BE2C (cell line): ENCODE data around the gene KLK1.
"Not testable (repeated sequence)": the region's sequence is repeated elsewhere in the genome, so short reads cannot be mapped to it uniquely, and the experiment has no call there.

Experiments used
- DNase-seq: peaks from one replicate; pipeline ENCODE4 v3.0.0-alpha.2; 2020
- H3K27me3 ChIP-seq: fragments of 250-450 bp; sonication (Bioruptor Pico); 2 replicates; pipeline ENCODE4 v1.5.1; 2020; ENCODE audit warnings: mild to moderate bottlenecking
- H3K36me3 ChIP-seq: fragments of 250-450 bp; sonication (Bioruptor Pico); 2 replicates; pipeline ENCODE4 v1.5.1; 2020; ENCODE audit warnings: mild to moderate bottlenecking
- H3K4me1 ChIP-seq: fragments of 250-450 bp; sonication (Bioruptor Pico); 2 replicates; pipeline ENCODE4 v1.5.1; 2020
- H3K4me3 ChIP-seq: 2 replicates; pipeline ENCODE4 v1.5.1; 2011; ENCODE audit warnings: low read depth, low read length
- H3K9me3 ChIP-seq: fragments of 250-450 bp; sonication (Bioruptor Pico); 2 replicates; pipeline ENCODE4 v1.5.1; 2020
- TF ChIP-seq, protein P1 (sequence below): IDR thresholded peaks from 2 replicates; pipeline ENCODE4 v1.5.1; 2012; ENCODE audit warnings: mild to moderate bottlenecking, low read depth, low read length

The KLK1 gene

DNA sequence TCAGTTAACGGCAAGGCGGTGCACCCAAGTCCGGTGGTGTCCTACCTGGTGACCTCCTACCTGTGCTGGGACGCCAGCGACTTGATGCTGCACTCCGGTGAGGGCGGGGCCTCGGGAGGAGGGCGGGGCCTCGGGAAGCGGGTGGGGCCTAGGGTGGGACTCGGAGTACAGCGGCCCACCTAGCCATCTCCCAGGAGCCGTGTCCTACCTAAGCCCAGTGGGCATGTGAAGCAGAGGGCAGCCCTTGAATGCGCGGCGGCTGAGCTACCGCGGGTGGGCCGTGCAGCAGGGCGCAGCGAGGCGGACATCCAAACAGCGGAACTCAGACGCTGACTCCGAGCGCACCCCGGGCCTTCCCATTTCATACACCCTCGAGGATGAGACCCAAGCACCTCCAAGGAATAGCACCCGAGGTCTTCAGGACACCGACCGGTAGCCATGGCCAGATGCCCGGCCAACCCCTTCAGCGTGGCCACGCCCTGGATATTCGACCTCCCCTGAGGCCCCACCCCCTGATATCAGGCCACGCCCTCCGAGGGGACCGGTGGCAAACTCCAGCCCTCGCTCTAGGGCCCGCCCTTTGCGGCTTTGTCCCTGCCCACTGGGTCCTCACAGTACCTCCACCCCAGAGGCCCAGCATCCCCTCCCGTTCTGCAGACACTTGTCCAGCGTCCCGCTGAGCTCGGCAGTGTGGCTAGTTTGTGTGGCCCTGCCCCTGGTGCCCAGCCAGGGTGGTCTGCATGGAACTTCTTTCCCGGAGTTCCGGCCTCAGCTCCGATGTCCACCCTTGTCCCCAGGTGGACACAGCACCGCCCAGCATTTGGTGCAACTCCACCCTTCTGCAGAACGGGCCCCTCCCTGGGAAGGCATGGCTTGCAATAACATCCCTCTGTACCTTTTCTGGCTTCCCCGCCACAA is 5.4 kb downstream of the KLK1 start:
- Histone ChIP-seq H3K36me3 (no peaks in the 10 kb centered on the region), H3K9me3 (no peaks in the 10 kb centered on the region; the same call in 1 of the 2 replicates), H3K27me3 (no peaks in the 10 kb centered on the region), H3K4me3 (peak overlapping the region; percentile 71), H3K4me1 (peaks cover 17% of the 10 kb centered on the region)
- TF ChIP-seq, protein P1, sequence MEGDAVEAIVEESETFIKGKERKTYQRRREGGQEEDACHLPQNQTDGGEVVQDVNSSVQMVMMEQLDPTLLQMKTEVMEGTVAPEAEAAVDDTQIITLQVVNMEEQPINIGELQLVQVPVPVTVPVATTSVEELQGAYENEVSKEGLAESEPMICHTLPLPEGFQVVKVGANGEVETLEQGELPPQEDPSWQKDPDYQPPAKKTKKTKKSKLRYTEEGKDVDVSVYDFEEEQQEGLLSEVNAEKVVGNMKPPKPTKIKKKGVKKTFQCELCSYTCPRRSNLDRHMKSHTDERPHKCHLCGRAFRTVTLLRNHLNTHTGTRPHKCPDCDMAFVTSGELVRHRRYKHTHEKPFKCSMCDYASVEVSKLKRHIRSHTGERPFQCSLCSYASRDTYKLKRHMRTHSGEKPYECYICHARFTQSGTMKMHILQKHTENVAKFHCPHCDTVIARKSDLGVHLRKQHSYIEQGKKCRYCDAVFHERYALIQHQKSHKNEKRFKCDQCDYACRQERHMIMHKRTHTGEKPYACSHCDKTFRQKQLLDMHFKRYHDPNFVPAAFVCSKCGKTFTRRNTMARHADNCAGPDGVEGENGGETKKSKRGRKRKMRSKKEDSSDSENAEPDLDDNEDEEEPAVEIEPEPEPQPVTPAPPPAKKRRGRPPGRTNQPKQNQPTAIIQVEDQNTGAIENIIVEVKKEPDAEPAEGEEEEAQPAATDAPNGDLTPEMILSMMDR, result no peak
- peak; percentile 95 for DNase-seq

DNA sequence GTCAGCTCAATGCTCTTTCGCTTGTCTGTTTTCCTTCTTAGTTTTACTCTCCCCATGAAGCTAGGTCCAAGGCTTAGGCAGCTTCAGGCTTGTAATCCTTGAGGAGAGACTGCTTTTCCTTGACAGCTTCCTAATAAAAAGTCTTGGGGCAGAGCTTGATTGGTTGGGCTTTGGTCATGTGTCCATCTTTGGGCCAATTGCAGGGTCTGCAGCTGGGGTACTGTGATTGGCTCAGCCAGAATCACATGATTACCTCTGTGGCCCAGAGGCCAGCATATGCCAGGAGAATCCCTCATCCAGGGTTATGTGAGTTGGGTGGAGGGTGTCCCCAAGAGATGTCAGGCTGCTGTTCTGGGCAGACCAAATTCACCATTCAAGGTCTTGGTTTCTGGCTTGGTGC is 8.1 kb downstream of the KLK1 start:
- peak; percentile 41 for DNase-seq
- Histone ChIP-seq H3K9me3 (no peaks in the 10 kb centered on the region; the same call in 1 of the 2 replicates), H3K4me1 (peaks cover 3% of the 10 kb centered on the region; the same call in 1 of the 2 replicates), H3K4me3 (no peak overlapping the region), H3K36me3 (no peaks in the 10 kb centered on the region), H3K27me3 (no peaks in the 10 kb centered on the region)
- TF ChIP-seq, protein P1, result no peak

DNA sequence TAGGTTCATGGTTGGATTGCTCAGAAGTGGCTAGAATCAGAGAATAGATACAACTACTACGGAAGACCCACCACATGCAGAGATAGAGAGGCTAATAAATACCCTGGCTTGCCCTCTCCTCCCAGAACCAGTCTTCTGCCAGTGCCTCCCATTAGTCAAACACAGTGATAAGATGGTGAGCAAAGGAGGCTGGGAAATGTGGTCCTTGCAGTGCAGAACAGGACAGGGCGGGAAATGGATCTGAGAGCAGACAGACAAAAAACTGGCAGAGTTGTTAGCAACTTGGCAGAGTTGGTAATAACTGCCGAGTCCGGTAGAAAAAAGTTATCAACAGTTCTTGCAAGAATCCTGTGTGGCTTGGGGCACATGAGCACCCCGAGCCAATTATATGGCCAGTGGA is 8.7 kb downstream of the KLK1 start:
- TF ChIP-seq, protein P1, result no peak
- no peak for DNase-seq
- no peaks in the 10 kb centered on the region for H3K27me3 ChIP-seq

DNA sequence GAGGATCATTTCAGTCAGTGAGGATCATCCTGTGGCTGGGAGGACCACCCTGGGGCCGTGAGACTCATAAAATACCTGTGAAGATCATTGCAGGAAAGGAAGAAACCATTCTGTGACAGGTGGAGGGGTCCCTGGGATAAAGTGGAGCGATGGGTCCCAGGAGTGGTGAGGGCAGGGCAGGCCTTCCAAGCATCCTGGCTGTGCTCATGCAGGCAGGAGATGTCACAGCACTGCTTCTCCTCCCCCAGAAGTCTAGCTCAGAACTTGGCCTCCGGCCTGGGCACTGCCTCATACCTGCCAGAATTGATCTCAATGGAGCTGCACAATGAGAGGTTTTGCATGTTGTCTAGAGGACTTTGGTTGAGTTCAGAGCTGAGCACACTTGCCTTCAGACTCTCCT is 11.1 kb downstream of the KLK1 start:
- Histone ChIP-seq H3K27me3 (no peaks in the 10 kb centered on the region), H3K36me3 (no peaks in the 10 kb centered on the region), H3K9me3 (no peaks in the 10 kb centered on the region; the same call in 1 of the 2 replicates), H3K4me3 (no peak overlapping the region), H3K4me1 (no peaks in the 10 kb centered on the region)
- TF ChIP-seq, protein P1, result no peak
- DNase-seq, result no peak

More for the DNA sequence above, 8.7 kb downstream of the KLK1 start:
- no peak overlapping the region for H3K4me3 ChIP-seq
- H3K4me1 ChIP-seq, result no peaks in the 10 kb centered on the region
- H3K36me3 ChIP-seq, result no peaks in the 10 kb centered on the region
- no peaks in the 10 kb centered on the region; the same call in 1 of the 2 replicates for H3K9me3 ChIP-seq

DNA sequence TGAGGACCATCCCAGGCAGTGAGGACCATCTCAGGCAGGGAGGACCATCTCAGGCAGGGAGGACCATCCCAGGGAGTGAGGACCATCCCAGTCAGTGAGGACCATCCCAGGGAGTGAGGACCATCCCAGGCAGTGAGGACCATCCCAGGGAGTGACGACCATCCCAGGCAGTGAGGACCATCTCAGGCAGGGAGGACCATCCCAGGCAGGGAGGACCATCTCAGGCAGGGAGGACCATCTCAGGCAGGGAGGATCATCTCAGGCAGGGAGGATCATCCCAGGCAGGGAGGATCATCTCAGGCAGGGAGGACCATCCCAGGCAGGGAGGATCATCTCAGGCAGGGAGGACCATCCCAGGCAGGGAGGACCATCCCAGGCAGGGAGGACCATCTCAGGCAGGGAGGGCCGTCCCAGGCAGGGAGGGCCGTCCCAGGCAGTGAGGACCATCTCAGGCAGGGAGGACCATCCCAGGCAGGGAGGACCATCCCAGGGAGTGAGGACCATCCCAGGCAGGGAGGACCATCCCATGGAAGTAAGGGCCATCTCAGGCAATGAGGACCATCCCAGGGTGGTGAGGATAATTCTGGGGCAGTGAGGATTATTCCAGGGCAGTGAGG is 11.9 kb downstream of the KLK1 start:
- not testable (repeated sequence) for H3K36me3 ChIP-seq, H3K9me3 ChIP-seq, H3K4me1 ChIP-seq, DNase-seq, H3K27me3 ChIP-seq, H3K4me3 ChIP-seq

DNA sequence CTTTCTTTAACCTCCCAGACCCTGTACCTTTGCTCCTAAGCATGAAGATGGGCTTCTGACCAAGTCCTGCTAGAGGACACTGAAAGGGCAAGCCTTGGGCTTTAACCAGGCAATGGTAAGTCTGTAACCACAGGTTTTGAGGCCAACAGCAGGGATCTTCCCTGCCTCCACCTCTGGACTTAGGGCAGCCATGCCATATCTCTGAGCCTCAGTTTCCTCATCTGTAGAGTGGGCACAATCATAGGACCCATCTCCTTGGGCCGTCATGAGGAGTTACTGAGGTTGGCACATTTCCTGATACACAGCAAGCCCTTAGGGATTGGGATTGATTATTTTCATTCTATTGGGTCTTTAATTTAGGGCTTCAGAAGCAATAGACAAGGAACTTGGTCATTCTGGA is 14.7 kb downstream of the KLK1 start:
- H3K4me3 ChIP-seq, result no peak overlapping the region
- no peak for DNase-seq
- peaks cover under 1% of the 10 kb centered on the region; the same call in 1 of the 2 replicates for H3K36me3 ChIP-seq
- TF ChIP-seq, protein P1, result no peak
- no peaks in the 10 kb centered on the region for H3K4me1 ChIP-seq
- no peaks in the 10 kb centered on the region for H3K27me3 ChIP-seq
- H3K9me3 ChIP-seq, result no peaks in the 10 kb centered on the region
